ENCODE results near the gene WDR17.

DNA sequence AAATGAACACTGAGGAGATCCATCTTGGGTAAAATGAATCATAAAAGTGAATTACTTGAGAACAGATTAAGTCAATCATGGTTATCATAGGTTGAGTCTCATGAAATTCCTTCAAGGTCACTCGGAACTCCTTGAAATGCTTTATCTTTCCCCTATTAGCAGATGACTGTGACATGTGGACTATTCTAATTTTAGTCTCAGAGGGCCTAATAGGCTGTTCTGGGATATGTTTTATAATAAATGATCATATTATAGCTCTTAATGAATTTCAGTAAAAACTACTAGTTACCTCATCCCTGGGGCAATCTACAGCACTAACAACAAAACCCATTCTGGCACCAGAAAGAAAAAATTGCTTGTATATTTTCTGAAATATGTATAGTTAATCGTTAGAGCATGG, 85.1 kb downstream of the WDR17 start:
- TF ChIP-seq, protein P1, sequence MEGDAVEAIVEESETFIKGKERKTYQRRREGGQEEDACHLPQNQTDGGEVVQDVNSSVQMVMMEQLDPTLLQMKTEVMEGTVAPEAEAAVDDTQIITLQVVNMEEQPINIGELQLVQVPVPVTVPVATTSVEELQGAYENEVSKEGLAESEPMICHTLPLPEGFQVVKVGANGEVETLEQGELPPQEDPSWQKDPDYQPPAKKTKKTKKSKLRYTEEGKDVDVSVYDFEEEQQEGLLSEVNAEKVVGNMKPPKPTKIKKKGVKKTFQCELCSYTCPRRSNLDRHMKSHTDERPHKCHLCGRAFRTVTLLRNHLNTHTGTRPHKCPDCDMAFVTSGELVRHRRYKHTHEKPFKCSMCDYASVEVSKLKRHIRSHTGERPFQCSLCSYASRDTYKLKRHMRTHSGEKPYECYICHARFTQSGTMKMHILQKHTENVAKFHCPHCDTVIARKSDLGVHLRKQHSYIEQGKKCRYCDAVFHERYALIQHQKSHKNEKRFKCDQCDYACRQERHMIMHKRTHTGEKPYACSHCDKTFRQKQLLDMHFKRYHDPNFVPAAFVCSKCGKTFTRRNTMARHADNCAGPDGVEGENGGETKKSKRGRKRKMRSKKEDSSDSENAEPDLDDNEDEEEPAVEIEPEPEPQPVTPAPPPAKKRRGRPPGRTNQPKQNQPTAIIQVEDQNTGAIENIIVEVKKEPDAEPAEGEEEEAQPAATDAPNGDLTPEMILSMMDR (IDR thresholded peaks at IDR 0.05), result no peak
- TF ChIP-seq EZH2 (IDR thresholded peaks at IDR 0.05; ENCODE audit: borderline replicate concordance, insufficient read depth, low read depth, low read length, poor library complexity, severe bottlenecking), result no peak

Data from B cell (primary cell).